Upper lobe of left lung (tissue), 6 donors: ENCODE measurements around the gene SAMD4A. TPM values are rescaled to one million over a fixed set of nuclear protein-coding genes. Genes with fewer than 3 reads are reported as not detected.

Experiments used
- ATAC-seq, 2 donors: fragments of 200-7000 bp; cut with Tn5 transposase; one replicate each; pipeline ENCODE4 v1.9.1; 2022; ENCODE audit warnings: mild to moderate bottlenecking in 2 of 2, moderate library complexity in 2 of 2; ENCODE audit not compliant: low FRiP score in 2 of 2
- DNase-seq, 2 donors: peaks; one replicate each; pipeline ENCODE4 v3.0.0-alpha.2; 2019 to 2020
- H3K27ac ChIP-seq, 4 donors: fragments of 200-600 bp; sonication (generic); one replicate each; pipeline ENCODE4 v1.5.1; 2016 to 2019
- H3K27me3 ChIP-seq, 4 donors: fragments of 200-600 bp; sonication (generic); one replicate each; pipeline ENCODE4 v1.5.1; 2017 to 2019
- H3K36me3 ChIP-seq, 4 donors: fragments of 200-600 bp; sonication (generic); one replicate each; pipeline ENCODE4 v1.5.1; 2016 to 2019
- H3K4me1 ChIP-seq, 4 donors: fragments of 200-600 bp; sonication (generic); one replicate each; pipeline ENCODE4 v1.5.1; 2018 to 2019
- H3K4me3 ChIP-seq, 4 donors: fragments of 200-600 bp; sonication (generic); one replicate each; pipeline ENCODE4 v1.5.1; 2017 to 2019; ENCODE audit warnings: mild to moderate bottlenecking in 2 of 4, moderate library complexity in 1 of 4
- H3K9me3 ChIP-seq, 4 donors: fragments of 200-600 bp; sonication (generic); one replicate each; pipeline ENCODE4 v1.5.1; 2018 to 2019
- CTCF ChIP-seq, 6 experiments: fragments of 450-650 bp in 4 of 6; fragments of 200-600 bp in 2 of 6; sonication (generic) in 2 of 6; IDR thresholded peaks; one replicate each; pipeline ENCODE4 v1.5.1; 2016 to 2019; ENCODE audit warnings: antibody characterized with exemption in 6 of 6
- EP300 ChIP-seq, 4 donors: sonication (generic); formaldehyde crosslinking; IDR thresholded peaks; one replicate each; pipeline ENCODE4 v1.5.1; 2017; ENCODE audit warnings: antibody characterized with exemption in 4 of 4, control low read depth in 2 of 4
- POLR2A ChIP-seq, 4 donors: fragments of 450-650 bp; IDR thresholded peaks; one replicate each; pipeline ENCODE4 v1.5.1; 2016 to 2017; ENCODE audit warnings: antibody characterized with exemption in 4 of 4, mild to moderate bottlenecking in 2 of 4
- POLR2AphosphoS5 ChIP-seq, 2 donors: sonication (generic); formaldehyde crosslinking; IDR thresholded peaks; one replicate each; pipeline ENCODE4 v1.5.1; 2017; ENCODE audit warnings: antibody characterized with exemption in 2 of 2
- WGBS, 2 donors: methylation state at CpG; one replicate each; pipeline ENCODE4 v1.1.5; 2017 to 2018; 5-methylcytosine and 5-hydroxymethylcytosine counted together
- total RNA-seq, 6 donors: library from RNA; depleted of rRNA in 4 of 6; stranded (reverse); fragments of >200 nt in 4 of 6; gene quantifications; one replicate each; pipeline versions ENCODE4 v1.1.0 to v1.2.1, GENCODE V29; 2016 to 2021
- donor health status: DM: no; HTN: no; CAD: no; lungs with moderate emphysema.
- donor health status: DM: no; HTN: yes; CAD: no; lungs with severe emphysema.

SAMD4A gene
- total RNA-seq, 6 donors from 2014 or later = 26.0 to 68.3 (median 37.0) TPM

GRCh38 chr14:54567639-54568561 lies 972 bp downstream of the SAMD4A start:
- H3K27me3 ChIP-seq = peaks cover 0 to 9% (median 0%) of the 10 kb centered on the region in 4 donors
- peaks cover 16 to 36% (median 27%) of the 10 kb centered on the region in 4 donors for H3K4me1 ChIP-seq
- peak; percentile 6 to 27 for ATAC-seq
- TF ChIP-seq POLR2A (IDR thresholded peaks at IDR 0.05) (no peak), CTCF (IDR thresholded peaks at IDR 0.05) (no peak), EP300 (IDR thresholded peaks at IDR 0.05) (no peak), POLR2AphosphoS5 (IDR thresholded peaks at IDR 0.05) (no peak)
- no peaks in the 10 kb centered on the region for H3K36me3 ChIP-seq
- peak; percentile 44 to 90 for DNase-seq
- peak overlapping the region; percentile 96 to 99 (median 98) for H3K27ac ChIP-seq
- 0 to 2% methylated on average over 16 to 27 of the region's 70 CpGs for WGBS, 2 donors
- peaks cover 0 to 9% (median 4%) of the 10 kb centered on the region in 4 donors for H3K9me3 ChIP-seq
- H3K4me3 ChIP-seq = peak overlapping the region; percentile 43 to 82 (median 60)

GRCh38 chr14:54568821-54569595 lies 2.1 kb downstream of the SAMD4A start:
- TF ChIP-seq EP300 (IDR thresholded peaks at IDR 0.05) = no peak
- ATAC-seq (no peak), DNase-seq (no peak)
- Histone ChIP-seq H3K27me3 (peaks cover 0 to 9% (median 0%) of the 10 kb centered on the region in 4 donors), H3K4me3 (peak overlapping the region in 1 of 4 donors; percentile 70), H3K36me3 (no peaks in the 10 kb centered on the region), H3K27ac (peak overlapping the region in 1 of 4 donors; percentile 26), H3K4me1 (peaks cover 16 to 36% (median 27%) of the 10 kb centered on the region in 4 donors), H3K9me3 (peaks cover 0 to 10% (median 5%) of the 10 kb centered on the region in 4 donors)
- 65 to 72% methylated on average over 13 of the region's 13 CpGs for WGBS, 2 donors

GRCh38 chr14:54570047-54570446 lies 3.1 kb downstream of the SAMD4A start:
- Histone ChIP-seq H3K4me1 (peaks cover 10 to 27% (median 18%) of the 10 kb centered on the region in 4 donors), H3K27me3 (peaks cover 0 to 9% (median 0%) of the 10 kb centered on the region in 4 donors), H3K4me3 (no peak overlapping the region), H3K9me3 (peaks cover 0 to 10% (median 5%) of the 10 kb centered on the region in 4 donors), H3K36me3 (no peaks in the 10 kb centered on the region), H3K27ac (no peak overlapping the region)
- ATAC-seq (no peak), DNase-seq (no peak)
- 77 to 83% methylated on average over 5 of the region's 5 CpGs for WGBS, 2 donors
- TF ChIP-seq EP300 (IDR thresholded peaks at IDR 0.05) (no peak), CTCF (IDR thresholded peaks at IDR 0.05) (no peak), POLR2A (IDR thresholded peaks at IDR 0.05) (no peak), POLR2AphosphoS5 (IDR thresholded peaks at IDR 0.05) (no peak)

GRCh38 chr14:54570631-54571415 lies 3.9 kb downstream of the SAMD4A start:
- H3K4me3 ChIP-seq = no peak overlapping the region
- no peak for ATAC-seq

More at GRCh38 chr14:54570631-54571415, 3.9 kb downstream of the SAMD4A start:
- no peak for DNase-seq
- H3K27me3 ChIP-seq = peaks cover 0 to 9% (median 0%) of the 10 kb centered on the region in 4 donors
- peaks cover 10 to 22% (median 17%) of the 10 kb centered on the region in 4 donors for H3K4me1 ChIP-seq
- H3K27ac ChIP-seq = no peak overlapping the region
- no peaks in the 10 kb centered on the region for H3K36me3 ChIP-seq
- no peak for TF ChIP-seq EP300 (IDR thresholded peaks at IDR 0.05)
- no peak for TF ChIP-seq POLR2A (IDR thresholded peaks at IDR 0.05)
- no peak for TF ChIP-seq POLR2AphosphoS5 (IDR thresholded peaks at IDR 0.05)
- no peak for TF ChIP-seq CTCF (IDR thresholded peaks at IDR 0.05)
- WGBS, 2 donors = 80% methylated on average over 5 of the region's 5 CpGs
- peaks cover 0 to 10% (median 5%) of the 10 kb centered on the region in 4 donors for H3K9me3 ChIP-seq
